Choroid plexus epithelial cell (primary cell): ENCODE results near the gene TRO.

ENCODE experiments used
- DNase-seq: peaks from one replicate; pipeline ENCODE4 v3.0.0-alpha.2; 2010; ENCODE audit warnings: low read depth
- H3K4me3 ChIP-seq: 2 replicates; pipeline ENCODE4 v1.5.1; 2011; ENCODE audit warnings: low read depth, mild to moderate bottlenecking, control low read depth, low read length, moderate library complexity
- CTCF ChIP-seq: conservative IDR thresholded peaks from 2 replicates; pipeline ENCODE4 v1.5.1; 2011; ENCODE audit warnings: low read depth, mild to moderate bottlenecking, control low read depth, inconsistent platforms, low read length, moderate library complexity

TRO gene

GRCh38 chrX:54920610-54921426, at the start of gene TRO:
Gene TRO (plus strand): TSS chrX:54920824. CDS start chrX:54922247, 1,423 bp downstream.
- peak; percentile 35 for DNase-seq
- peak within 1 kb of the TSS; percentile 70 for H3K4me3 ChIP-seq
- peak; percentile 45 for TF ChIP-seq CTCF

GRCh38 chrX:54885740-54886139, 34.9 kb upstream of the TRO start:
- DNase-seq: no peak
- no peak overlapping the region for H3K4me3 ChIP-seq
- no peak for TF ChIP-seq CTCF

- TF ChIP-seq CTCF: peak; percentile 64
- DNase-seq: peak; percentile 67
- no peak overlapping the region for H3K4me3 ChIP-seq
These were observed 29.1 kb upstream of the TRO start for GRCh38 chrX:54891573-54891972.

GRCh38 chrX:54894159-54894558, 26.5 kb upstream of the TRO start:
- TF ChIP-seq CTCF: no peak
- H3K4me3 ChIP-seq: no peak overlapping the region
- DNase-seq: no peak

GRCh38 chrX:54909941-54910340, 10.7 kb upstream of the TRO start:
- DNase-seq: no peak
- H3K4me3 ChIP-seq: no peak overlapping the region
- no peak for TF ChIP-seq CTCF

- peak overlapping the region; percentile 70 for H3K4me3 ChIP-seq
- no peak for TF ChIP-seq CTCF
- peak; percentile 84 for DNase-seq
These were observed 900 bp downstream of the TRO start for GRCh38 chrX:54921427-54922021.
